Measurements from ENCODE around the gene KIRREL1. TPM values are rescaled to one million over a fixed set of nuclear protein-coding genes. Genes with fewer than 3 reads are reported as not detected.

Gene KIRREL1
- total RNA-seq, 2 donors from 2014 or later = not detected

- Mint-ChIP-seq H3K36me3 (ENCODE audit: insufficient read depth in 2 of 2) (no peaks in the 10 kb centered on the region), H3K4me1 (ENCODE audit: low read depth) (no peaks in the 10 kb centered on the region), H3K27me3 (ENCODE audit: low read depth) (peaks cover 5% of the 10 kb centered on the region), H3K27ac (no peak overlapping the region), H3K4me3 (no peak overlapping the region), H3K9me3 (no peaks in the 10 kb centered on the region)
- ATAC-seq (replicated peaks in 1 of 2) = no peak
- DNase-seq = no peak
Observed at GRCh38 chr1:158054721-158055120, 61.3 kb downstream of the KIRREL1 start.

- Mint-ChIP-seq H3K4me3 (no peak overlapping the region), H3K4me1 (ENCODE audit: low read depth) (no peaks in the 10 kb centered on the region), H3K36me3 (ENCODE audit: insufficient read depth in 2 of 2) (no peaks in the 10 kb centered on the region), H3K27ac (no peak overlapping the region), H3K27me3 (ENCODE audit: low read depth) (peaks cover 5% of the 10 kb centered on the region), H3K9me3 (no peaks in the 10 kb centered on the region)
- no peak for DNase-seq
- no peak for ATAC-seq (replicated peaks in 1 of 2)
Observed at GRCh38 chr1:158055854-158056253, 62.4 kb downstream of the KIRREL1 start.

- H3K4me1 Mint-ChIP-seq (ENCODE audit: low read depth) = no peaks in the 10 kb centered on the region
- no peaks in the 10 kb centered on the region for H3K9me3 Mint-ChIP-seq
- no peak for ATAC-seq (replicated peaks in 1 of 2)
- peaks cover 10% of the 10 kb centered on the region for H3K27me3 Mint-ChIP-seq (ENCODE audit: low read depth)
- no peak overlapping the region for H3K27ac Mint-ChIP-seq
- H3K36me3 Mint-ChIP-seq (ENCODE audit: insufficient read depth in 2 of 2) = no peaks in the 10 kb centered on the region
- no peak overlapping the region for H3K4me3 Mint-ChIP-seq
- no peak for DNase-seq
Observed at GRCh38 chr1:158056498-158056897, 63.1 kb downstream of the KIRREL1 start.

- Mint-ChIP-seq H3K27me3 (ENCODE audit: low read depth) (peaks cover 9% of the 10 kb centered on the region), H3K9me3 (no peaks in the 10 kb centered on the region), H3K36me3 (ENCODE audit: insufficient read depth in 2 of 2) (no peaks in the 10 kb centered on the region), H3K4me1 (ENCODE audit: low read depth) (no peaks in the 10 kb centered on the region), H3K4me3 (no peak overlapping the region), H3K27ac (no peak overlapping the region)
- ATAC-seq (replicated peaks in 1 of 2) (no peak), DNase-seq (no peak)
Observed at GRCh38 chr1:158058237-158058985, 65.0 kb downstream of the KIRREL1 start.

- DNase-seq (no peak), ATAC-seq (replicated peaks in 1 of 2) (no peak)
- no peaks in the 10 kb centered on the region for H3K9me3 Mint-ChIP-seq
- H3K27me3 Mint-ChIP-seq (ENCODE audit: low read depth) = peaks cover 13% of the 10 kb centered on the region
- no peak overlapping the region for H3K4me3 Mint-ChIP-seq
- no peak overlapping the region for H3K27ac Mint-ChIP-seq
- H3K4me1 Mint-ChIP-seq (ENCODE audit: low read depth) = no peaks in the 10 kb centered on the region
- H3K36me3 Mint-ChIP-seq (ENCODE audit: insufficient read depth in 2 of 2) = no peaks in the 10 kb centered on the region
Observed at GRCh38 chr1:158059984-158060383, 66.5 kb downstream of the KIRREL1 start.

GRCh38 chr1:158062174-158062573 lies 68.7 kb downstream of the KIRREL1 start:
- no peaks in the 10 kb centered on the region for H3K36me3 Mint-ChIP-seq (ENCODE audit: insufficient read depth in 2 of 2)
- no peaks in the 10 kb centered on the region for H3K4me1 Mint-ChIP-seq (ENCODE audit: low read depth)
- H3K4me3 Mint-ChIP-seq = no peak overlapping the region
- H3K9me3 Mint-ChIP-seq = no peaks in the 10 kb centered on the region
- peaks cover 13% of the 10 kb centered on the region for H3K27me3 Mint-ChIP-seq (ENCODE audit: low read depth)
- DNase-seq = no peak
- H3K27ac Mint-ChIP-seq = no peak overlapping the region
- ATAC-seq (replicated peaks in 1 of 2) = no peak

- Mint-ChIP-seq H3K36me3 (ENCODE audit: insufficient read depth in 2 of 2) (no peaks in the 10 kb centered on the region), H3K4me1 (ENCODE audit: low read depth) (peaks cover 5% of the 10 kb centered on the region), H3K27ac (no peak overlapping the region), H3K4me3 (no peak overlapping the region), H3K27me3 (ENCODE audit: low read depth) (peaks cover 12% of the 10 kb centered on the region), H3K9me3 (no peaks in the 10 kb centered on the region)
- ATAC-seq (replicated peaks in 1 of 2) = no peak
- DNase-seq = no peak
Observed at GRCh38 chr1:158067662-158068061, 74.2 kb downstream of the KIRREL1 start.

- H3K27ac Mint-ChIP-seq = no peak overlapping the region
- H3K4me3 Mint-ChIP-seq = no peak overlapping the region
- H3K27me3 Mint-ChIP-seq (ENCODE audit: low read depth) = peaks cover 7% of the 10 kb centered on the region
- ATAC-seq (replicated peaks in 1 of 2) = no peak
- no peaks in the 10 kb centered on the region for H3K9me3 Mint-ChIP-seq
- H3K36me3 Mint-ChIP-seq (ENCODE audit: insufficient read depth in 2 of 2) = no peaks in the 10 kb centered on the region
- H3K4me1 Mint-ChIP-seq (ENCODE audit: low read depth) = peaks cover 5% of the 10 kb centered on the region
- DNase-seq = no peak
Observed at GRCh38 chr1:158068918-158069317, 75.5 kb downstream of the KIRREL1 start.

- ATAC-seq (replicated peaks in 1 of 2) = no peak
Observed at GRCh38 chr1:158071138-158071537, 77.7 kb downstream of the KIRREL1 start.

GRCh38 chr1:158075078-158075477 lies 81.6 kb downstream of the KIRREL1 start:
- H3K4me1 Mint-ChIP-seq (ENCODE audit: low read depth) = peaks cover 5% of the 10 kb centered on the region
- H3K27me3 Mint-ChIP-seq (ENCODE audit: low read depth) = peaks cover 7% of the 10 kb centered on the region
- H3K4me3 Mint-ChIP-seq = no peak overlapping the region
- no peaks in the 10 kb centered on the region for H3K9me3 Mint-ChIP-seq
- H3K27ac Mint-ChIP-seq = no peak overlapping the region
- no peaks in the 10 kb centered on the region for H3K36me3 Mint-ChIP-seq (ENCODE audit: insufficient read depth in 2 of 2)
- ATAC-seq (replicated peaks in 1 of 2) = no peak
- no peak for DNase-seq

More at GRCh38 chr1:158071138-158071537, 77.7 kb downstream of the KIRREL1 start:
- H3K27me3 Mint-ChIP-seq (ENCODE audit: low read depth) = peaks cover 7% of the 10 kb centered on the region
- no peaks in the 10 kb centered on the region for H3K36me3 Mint-ChIP-seq (ENCODE audit: insufficient read depth in 2 of 2)
- H3K4me3 Mint-ChIP-seq = no peak overlapping the region
- H3K4me1 Mint-ChIP-seq (ENCODE audit: low read depth) = peaks cover 5% of the 10 kb centered on the region
- H3K27ac Mint-ChIP-seq = no peak overlapping the region
- H3K9me3 Mint-ChIP-seq = no peaks in the 10 kb centered on the region
- DNase-seq = no peak

GRCh38 chr1:158076441-158076840 lies 83.0 kb downstream of the KIRREL1 start:
- no peaks in the 10 kb centered on the region for H3K27me3 Mint-ChIP-seq (ENCODE audit: low read depth)

GRCh38 chr1:158077411-158078256 lies 84.2 kb downstream of the KIRREL1 start:
- H3K9me3 Mint-ChIP-seq = no peaks in the 10 kb centered on the region
- H3K4me1 Mint-ChIP-seq (ENCODE audit: low read depth) = no peaks in the 10 kb centered on the region
- ATAC-seq (replicated peaks in 1 of 2) (no peak), DNase-seq (no peak)
- no peak overlapping the region for H3K4me3 Mint-ChIP-seq
- H3K27ac Mint-ChIP-seq = no peak overlapping the region
- no peaks in the 10 kb centered on the region for H3K27me3 Mint-ChIP-seq (ENCODE audit: low read depth)
- H3K36me3 Mint-ChIP-seq (ENCODE audit: insufficient read depth in 2 of 2) = no peaks in the 10 kb centered on the region

More at GRCh38 chr1:158076441-158076840, 83.0 kb downstream of the KIRREL1 start:
- Mint-ChIP-seq H3K36me3 (ENCODE audit: insufficient read depth in 2 of 2) (no peaks in the 10 kb centered on the region), H3K9me3 (no peaks in the 10 kb centered on the region), H3K4me1 (ENCODE audit: low read depth) (no peaks in the 10 kb centered on the region), H3K4me3 (no peak overlapping the region), H3K27ac (no peak overlapping the region)
- ATAC-seq (replicated peaks in 1 of 2) (no peak), DNase-seq (no peak)

GRCh38 chr1:158078569-158079080 lies 85.2 kb downstream of the KIRREL1 start:
- no peak for DNase-seq
- Mint-ChIP-seq H3K36me3 (ENCODE audit: insufficient read depth in 2 of 2) (no peaks in the 10 kb centered on the region), H3K27me3 (ENCODE audit: low read depth) (no peaks in the 10 kb centered on the region), H3K27ac (no peak overlapping the region), H3K9me3 (no peaks in the 10 kb centered on the region), H3K4me3 (no peak overlapping the region), H3K4me1 (ENCODE audit: low read depth) (no peaks in the 10 kb centered on the region)
- no peak for ATAC-seq (replicated peaks in 1 of 2)
